HG03378 (cell line): ENCODE data around the gene MICA.
"Not testable (repeated sequence)": the region's sequence is repeated elsewhere in the genome, so short reads cannot be mapped to it uniquely, and the experiment has no call there.

Experiments used
- ATAC-seq: cut with Tn5 transposase; IDR thresholded peaks from one replicate; pipeline ENCODE4 v1.9.1; 2021; ENCODE audit warnings: mild to moderate bottlenecking, moderate library complexity; ENCODE audit not compliant: unreplicated experiment

MICA gene

GRCh38 chr6:31452859-31453258, 49.5 kb downstream of the MICA start:
- ATAC-seq: no peak

DNA sequence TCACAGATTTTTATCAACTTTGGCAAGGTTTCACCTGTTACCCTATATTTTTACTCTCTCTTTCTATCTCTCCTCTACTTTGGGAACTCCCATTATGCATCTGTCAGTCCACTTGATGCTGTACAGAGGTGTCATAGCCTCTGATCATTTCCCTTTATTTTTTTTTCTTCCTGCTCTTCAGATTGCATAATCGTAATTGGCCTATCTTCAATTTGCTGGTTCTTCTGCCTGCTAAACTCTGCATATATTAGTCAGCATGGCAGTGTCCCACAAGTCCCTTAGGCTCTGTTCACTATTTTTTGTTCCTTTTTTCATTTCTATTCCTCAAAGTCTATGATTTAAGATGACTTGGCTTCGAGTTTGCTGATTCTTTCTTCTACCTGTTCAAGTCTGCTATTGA, 49.9 kb downstream of the MICA start:
- ATAC-seq: no peak

DNA sequence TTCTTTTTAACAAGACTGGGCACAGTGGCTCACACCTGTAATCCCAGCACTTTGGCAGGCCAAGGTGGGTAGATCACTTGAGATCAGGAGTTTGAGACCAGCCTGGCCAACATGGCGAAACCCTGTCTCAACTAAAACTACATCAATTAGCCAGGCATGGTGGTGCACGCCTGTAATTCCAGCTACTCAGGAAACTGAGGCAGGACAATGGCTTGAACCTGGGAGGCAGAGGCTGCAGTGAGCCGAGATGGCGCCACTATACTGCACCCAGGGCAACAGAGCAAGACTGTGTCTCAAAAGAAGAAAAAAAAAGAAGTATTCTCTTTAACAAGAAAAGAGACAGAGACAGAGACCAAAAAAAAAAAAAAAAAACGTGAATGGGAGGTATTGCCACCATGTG, 56.5 kb downstream of the MICA start:
- ATAC-seq: not testable (repeated sequence)

DNA sequence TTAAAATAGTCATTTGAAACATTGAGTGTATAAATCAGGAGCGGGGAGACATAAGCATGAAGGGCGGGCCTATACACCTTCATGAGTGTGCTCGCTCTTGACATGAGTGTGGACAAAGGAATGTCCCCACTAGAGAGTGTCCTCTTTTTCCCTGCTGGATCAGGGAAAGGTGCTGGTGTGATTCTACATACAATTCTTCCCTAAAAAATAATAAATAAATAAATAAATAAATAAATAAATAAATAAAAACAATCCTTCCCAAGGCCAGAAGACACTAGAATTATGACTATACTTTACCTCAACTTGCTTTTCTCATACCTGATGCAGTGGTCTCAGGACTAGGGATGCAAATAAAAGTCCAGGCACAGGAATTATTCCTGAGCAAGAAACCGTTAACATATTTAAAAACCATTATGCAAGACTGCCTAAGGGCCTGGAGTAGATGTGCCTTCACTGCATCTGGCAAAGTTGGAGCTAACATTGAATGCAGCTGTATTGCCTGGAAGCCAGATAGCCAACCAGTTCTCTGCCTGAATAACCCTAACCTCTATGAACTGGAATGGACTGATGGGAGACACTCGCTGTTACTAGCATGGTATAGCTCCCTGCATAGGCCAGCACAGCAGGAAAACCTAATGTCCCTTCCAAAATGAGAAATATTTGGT, 57.1 kb downstream of the MICA start:
- no peak for ATAC-seq

GRCh38 chr6:31462026-31462963, 58.9 kb downstream of the MICA start:
- no peak for ATAC-seq

GRCh38 chr6:31462964-31463870, 59.8 kb downstream of the MICA start:
- ATAC-seq: peak; percentile 86

- ATAC-seq: no peak
Observed at GRCh38 chr6:31464252-31465184, 61.1 kb downstream of the MICA start.
